CD14-positive monocyte (primary cell): ENCODE data around the gene COL12A1. TPM values are rescaled to one million over a fixed set of nuclear protein-coding genes. Genes with fewer than 3 reads are reported as not detected.

Experiments used
- DNase-seq, 3 donors: peaks; one replicate each; pipeline ENCODE4 v3.0.0-alpha.2; 2011 to 2022
- H2AFZ ChIP-seq: 2 replicates; pipeline ENCODE4 v1.6.0; 2012; ENCODE audit warnings: mild to moderate bottlenecking, low read depth, low read length, inconsistent platforms; ENCODE audit not compliant: insufficient read depth, poor library complexity, severe bottlenecking
- H3K27ac ChIP-seq, 2 donors: 1 replicate in 1 of 2; 2 replicates in 1 of 2; pipeline ENCODE4 v1.5.1; 2012 to 2013; ENCODE audit warnings: low read length in 2 of 2, control low read depth in 1 of 2, inconsistent platforms in 1 of 2, low read depth in 1 of 2, mild to moderate bottlenecking in 1 of 2
- H3K27me3 ChIP-seq, 2 donors: one replicate each; pipeline versions ENCODE4 v1.6.0 to v1.6.1; 2011 to 2013; ENCODE audit warnings: low read length in 2 of 2; ENCODE audit not compliant: control insufficient read depth in 2 of 2, insufficient read depth in 2 of 2
- H3K36me3 ChIP-seq, 2 donors: replicated peaks in 1 of 2; 1 replicate in 1 of 2; 2 replicates in 1 of 2; pipeline versions ENCODE4 v1.5.1 to v1.6.1; 2012 to 2013; ENCODE audit warnings: low read length in 2 of 2, control low read depth in 1 of 2, inconsistent platforms in 1 of 2, mild to moderate bottlenecking in 1 of 2; ENCODE audit not compliant: insufficient read depth in 2 of 2, control insufficient read depth in 1 of 2
- H3K4me1 ChIP-seq, 2 donors: 1 replicate in 1 of 2; 2 replicates in 1 of 2; pipeline versions ENCODE4 v1.5.1 to v1.6.1; 2012 to 2013; ENCODE audit warnings: low read length in 2 of 2, control low read depth in 1 of 2, inconsistent platforms in 1 of 2, mild to moderate bottlenecking in 1 of 2, moderate library complexity in 1 of 2; ENCODE audit not compliant: insufficient read depth in 2 of 2, control insufficient read depth in 1 of 2
- H3K4me2 ChIP-seq: replicated peaks from 2 replicates; pipeline ENCODE3; 2012; ENCODE audit warnings: low read length, moderate library complexity, mild to moderate bottlenecking; ENCODE audit not compliant: poor library complexity, severe bottlenecking; ENCODE audit errors: extremely low read depth
- H3K4me3 ChIP-seq, 3 experiments: fragments of 200-600 bp in 1 of 3; sonication (generic) in 1 of 3; replicated peaks in 1 of 3; 1 replicate in 2 of 3; 2 replicates in 1 of 3; pipeline ENCODE4 v1.5.1; 2011 to 2013; ENCODE audit warnings: low read length in 3 of 3, mild to moderate bottlenecking in 3 of 3, control low read depth in 2 of 3, low read depth in 2 of 3, inconsistent platforms in 1 of 3, moderate library complexity in 1 of 3
- H3K79me2 ChIP-seq: 2 replicates; pipeline ENCODE4 v1.6.0; 2012; ENCODE audit warnings: mild to moderate bottlenecking, control low read depth, inconsistent platforms, low read length, moderate library complexity; ENCODE audit not compliant: insufficient read depth
- H3K9ac ChIP-seq: 2 replicates; pipeline ENCODE4 v1.6.0; 2017; ENCODE audit warnings: low read length, mild to moderate bottlenecking; ENCODE audit not compliant: insufficient read depth, poor library complexity, severe bottlenecking
- H3K9me3 ChIP-seq, 2 donors: replicated peaks in 1 of 2; 1 replicate in 1 of 2; 2 replicates in 1 of 2; pipeline versions ENCODE4 v1.5.1 to v1.6.1; 2012 to 2013; ENCODE audit warnings: low read length in 2 of 2, control low read depth in 1 of 2; ENCODE audit not compliant: control insufficient read depth in 1 of 2, insufficient read depth in 1 of 2
- H4K20me1 ChIP-seq: 2 replicates; pipeline ENCODE4 v1.6.0; 2012; ENCODE audit warnings: mild to moderate bottlenecking, low read length, control low read depth, moderate library complexity; ENCODE audit not compliant: insufficient read depth
- H3K27ac Mint-ChIP-seq, 7 donors: one replicate each; pipeline ENCODE4 v1.8.0; 2020; ENCODE audit warnings: mild to moderate bottlenecking in 7 of 7, mixed read lengths in 7 of 7, moderate library complexity in 6 of 7, inconsistent platforms in 2 of 7
- H3K27me3 Mint-ChIP-seq, 3 donors: one replicate each; pipeline ENCODE4 v1.8.0; 2021 to 2022; ENCODE audit warnings: low read depth in 3 of 3, mild to moderate bottlenecking in 3 of 3, mixed read lengths in 3 of 3, moderate library complexity in 3 of 3, inconsistent platforms in 1 of 3
- H3K36me3 Mint-ChIP-seq, 2 donors: one replicate each; pipeline ENCODE4 v1.8.0; 2020; ENCODE audit warnings: mixed read lengths in 2 of 2, inconsistent platforms in 1 of 2, mild to moderate bottlenecking in 1 of 2
- H3K4me1 Mint-ChIP-seq: one replicate; pipeline ENCODE4 v1.8.0; 2020; ENCODE audit warnings: mild to moderate bottlenecking, mixed read lengths
- H3K4me3 Mint-ChIP-seq, 2 donors: one replicate each; pipeline ENCODE4 v1.8.0; 2020; ENCODE audit warnings: mild to moderate bottlenecking in 2 of 2, mixed read lengths in 2 of 2, moderate library complexity in 1 of 2
- H3K9me3 Mint-ChIP-seq, 7 donors: one replicate each; pipeline ENCODE4 v1.8.0; 2020 to 2022; ENCODE audit warnings: mixed read lengths in 7 of 7, mild to moderate bottlenecking in 6 of 7, moderate library complexity in 6 of 7, inconsistent platforms in 2 of 7
- CTCF ChIP-seq: fragments of 200-600 bp; IDR thresholded peaks from one replicate; pipeline ENCODE4 v1.8.0; 2022; ENCODE audit warnings: antibody characterized with exemption, mild to moderate bottlenecking
- WGBS: methylation state at CpG from one replicate; pipeline ENCODE4 v1.1.5; 2013; ENCODE audit warnings: missing lambda C conversion rate; ENCODE audit not compliant: insufficient coverage; 5-methylcytosine and 5-hydroxymethylcytosine counted together
- intact Hi-C, 2 donors: fragments of 100-400 bp; cut with micrococcal nuclease; formaldehyde crosslinking; loops; one replicate each; pipeline versions ENCODE4 v1.15.0 to v1.15.1; 2023
- polyA plus RNA-seq, 3 donors: library from polyadenylated mRNA; depleted of rRNA in 1 of 3; unstranded in 2 of 3; stranded (reverse) in 1 of 3; fragments of 300-500 nt in 2 of 3; fragments of >200 nt in 1 of 3; fragmentation: Illumina TruSeq in 2 of 3; gene quantifications; 1 replicate in 2 of 3; 2 replicates in 1 of 3; pipeline ENCODE4 v1.2.3, GENCODE V29; 2012 to 2021

The COL12A1 gene
- polyA plus RNA-seq, 3 donors = not detected

DNA sequence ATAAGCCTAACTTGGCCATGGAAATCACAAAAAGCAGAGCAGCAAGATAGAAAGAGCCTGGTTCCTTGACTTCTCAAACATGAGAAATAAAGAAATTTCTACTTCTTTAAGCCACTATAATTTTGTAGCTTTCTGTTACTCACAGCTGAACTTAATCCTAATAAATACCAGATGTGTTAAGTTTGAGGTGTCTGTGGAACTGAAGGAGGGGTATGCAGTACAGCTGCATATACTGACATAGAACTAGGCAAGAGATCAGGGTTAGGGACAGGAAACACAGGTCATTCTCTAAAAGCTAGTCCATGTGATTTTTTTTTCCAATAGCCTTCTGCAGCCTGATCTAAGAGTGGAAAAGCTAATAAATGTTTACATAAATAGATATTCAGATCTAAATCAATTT is 123.9 kb downstream of the COL12A1 start:
- DNase-seq = no peak
- no peaks in the 10 kb centered on the region for H3K4me1 ChIP-seq
- no peak overlapping the region for H3K27ac ChIP-seq
- H3K4me2 ChIP-seq = no peak overlapping the region
- Mint-ChIP-seq H3K27me3 (peaks cover 14 to 19% (median 16%) of the 10 kb centered on the region in 3 donors), H3K4me3 (no peak overlapping the region), H3K27ac (no peak overlapping the region), H3K9me3 (peaks cover 0 to 4% (median 2%) of the 10 kb centered on the region in 7 donors), H3K36me3 (no peaks in the 10 kb centered on the region), H3K4me1 (no peaks in the 10 kb centered on the region)
- H3K9ac ChIP-seq = no peak overlapping the region
- no peaks in the 10 kb centered on the region for H3K79me2 ChIP-seq
- H4K20me1 ChIP-seq = no peaks in the 10 kb centered on the region
- TF ChIP-seq CTCF = no peak
- H3K4me3 ChIP-seq = no peak overlapping the region
- H3K27me3 ChIP-seq = peaks cover 14 to 30% of the 10 kb centered on the region in 2 donors
- no peak overlapping the region for H2AFZ ChIP-seq
- H3K36me3 ChIP-seq = no peaks in the 10 kb centered on the region
- no peaks in the 10 kb centered on the region for H3K9me3 ChIP-seq
- intact Hi-C loops = no loop called here

- H3K27me3 Mint-ChIP-seq = peaks cover 14 to 19% (median 15%) of the 10 kb centered on the region in 3 donors
- H3K4me1 Mint-ChIP-seq = no peaks in the 10 kb centered on the region
- H3K9ac ChIP-seq = no peak overlapping the region
- no peak overlapping the region for H3K27ac ChIP-seq
- no peaks in the 10 kb centered on the region for H3K36me3 Mint-ChIP-seq
- WGBS = 80% methylated on average over 1 of the region's 2 CpGs
- intact Hi-C loops = no loop called here
- H4K20me1 ChIP-seq = no peaks in the 10 kb centered on the region
- no peak for TF ChIP-seq CTCF
- no peaks in the 10 kb centered on the region for H3K36me3 ChIP-seq
- peaks cover 12 to 27% of the 10 kb centered on the region in 2 donors for H3K27me3 ChIP-seq
- DNase-seq = no peak
- H3K9me3 ChIP-seq = no peaks in the 10 kb centered on the region
- H3K9me3 Mint-ChIP-seq = peaks cover 0 to 4% (median 2%) of the 10 kb centered on the region in 7 donors
- H3K4me3 Mint-ChIP-seq = no peak overlapping the region
- no peak overlapping the region for H2AFZ ChIP-seq
- no peak overlapping the region for H3K4me2 ChIP-seq
- no peak overlapping the region for H3K4me3 ChIP-seq
- no peak overlapping the region for H3K27ac Mint-ChIP-seq
- H3K4me1 ChIP-seq = no peaks in the 10 kb centered on the region
- no peaks in the 10 kb centered on the region for H3K79me2 ChIP-seq
These were observed 124.8 kb downstream of the COL12A1 start for GRCh38 chr6:75081047-75081446.
